ENCODE measurements around the gene ELMO3.

The ELMO3 gene

GRCh38 chr16:67243481-67243880 lies 44.5 kb downstream of the ELMO3 start:
- peak; percentile 21 for DNase-seq

GRCh38 chr16:67244387-67245185 lies 45.7 kb downstream of the ELMO3 start:
- peak; percentile 80 for DNase-seq

GRCh38 chr16:67245186-67245585 lies 46.3 kb downstream of the ELMO3 start:
- no peak for DNase-seq

- no peak for DNase-seq
Measured at GRCh38 chr16:67245674-67246080, 46.7 kb downstream of the ELMO3 start.

- DNase-seq = peak; percentile 91
Measured at GRCh38 chr16:67246081-67246755, 47.3 kb downstream of the ELMO3 start.

- peak; percentile 64 for DNase-seq
Measured at GRCh38 chr16:67246756-67247191, 47.8 kb downstream of the ELMO3 start.

- peak; percentile 97 for DNase-seq
Measured at GRCh38 chr16:67247192-67248072, 48.5 kb downstream of the ELMO3 start, which contains the start of gene FHOD1. Gene FHOD1, minus strand, starts transcription at chr16:67247481. Its CDS starts 71 bp downstream, at chr16:67247410.

- no peak for DNase-seq
Measured at GRCh38 chr16:67248073-67248400, 49.1 kb downstream of the ELMO3 start.

GRCh38 chr16:67248401-67249177 lies 49.7 kb downstream of the ELMO3 start, which contains the start of gene SLC9A5:
Gene SLC9A5, plus strand, starts transcription at chr16:67248979. Its CDS starts 36 bp downstream, at chr16:67249015.
- DNase-seq = peak; percentile 58

GRCh38 chr16:67249178-67250044 lies 50.5 kb downstream of the ELMO3 start:
- peak; percentile 45 for DNase-seq

- peak; percentile 23 for DNase-seq
Measured at GRCh38 chr16:67250045-67250327, 51.1 kb downstream of the ELMO3 start.

- DNase-seq = no peak
Measured at GRCh38 chr16:67252609-67253497, 53.9 kb downstream of the ELMO3 start.

Data from femur (tissue), 1 donor.